ENCODE data around the gene GCC2.
"Not testable (repeated sequence)": the region's sequence is repeated elsewhere in the genome, so short reads cannot be mapped to it uniquely, and the experiment has no call there.

GCC2 gene

GRCh38 chr2:108525258-108525657, 76.3 kb downstream of the GCC2 start:
- DNase-seq = not testable (repeated sequence)

- DNase-seq = no peak
These were observed 82.7 kb downstream of the GCC2 start for GRCh38 chr2:108531674-108532055.

- peak; percentile 87 for DNase-seq
These were observed 85.0 kb downstream of the GCC2 start, which contains the start of gene LIMS1 for GRCh38 chr2:108533832-108534583. Gene LIMS1 (plus strand): TSS chr2:108534470. CDS start chr2:108534563, 93 bp downstream.

GRCh38 chr2:108534584-108535356, 85.8 kb downstream of the GCC2 start:
- peak; percentile 29 for DNase-seq

GRCh38 chr2:108535357-108535631, 86.3 kb downstream of the GCC2 start:
- no peak for DNase-seq

GRCh38 chr2:108536133-108536780, 87.3 kb downstream of the GCC2 start:
- DNase-seq = no peak

- DNase-seq = no peak
These were observed 87.9 kb downstream of the GCC2 start for GRCh38 chr2:108536911-108537310.

GRCh38 chr2:108538000-108538625, 89.1 kb downstream of the GCC2 start:
- DNase-seq = no peak

GRCh38 chr2:108541451-108541850, 92.4 kb downstream of the GCC2 start:
- no peak for DNase-seq

- DNase-seq = no peak
These were observed 93.1 kb downstream of the GCC2 start for GRCh38 chr2:108542071-108542470.

- no peak for DNase-seq
These were observed 98.6 kb downstream of the GCC2 start for GRCh38 chr2:108547606-108548005.

GRCh38 chr2:108548208-108549003, 99.4 kb downstream of the GCC2 start:
- no peak for DNase-seq

GRCh38 chr2:108552566-108552965, 103.6 kb downstream of the GCC2 start:
- DNase-seq = no peak

- DNase-seq = no peak
These were observed 104.4 kb downstream of the GCC2 start for GRCh38 chr2:108553209-108553919.

- no peak for DNase-seq
These were observed 105.5 kb downstream of the GCC2 start for GRCh38 chr2:108554528-108554927.

- DNase-seq = no peak
These were observed 106.6 kb downstream of the GCC2 start for GRCh38 chr2:108555572-108555971.

GRCh38 chr2:108556581-108556980, 107.6 kb downstream of the GCC2 start:
- DNase-seq = not testable (repeated sequence)

All from NCI-H510A treated with DMSO at 0.1 percent for 48 hours (cell line).